Endodermal cell (in vitro differentiated cells): Measurements from ENCODE around the gene ID3. TPM values are rescaled to one million over a fixed set of nuclear protein-coding genes. Genes with fewer than 3 reads are reported as not detected.
A peak's percentile ranks its signal among the peaks of the same experiment; 100 is the strongest.

ENCODE experiments used
- DNase-seq: peaks from one replicate; pipeline ENCODE4 v3.0.0-alpha.2; 2017
- H3K27ac ChIP-seq: 2 replicates; pipeline ENCODE4 v1.5.1; 2013; ENCODE audit warnings: mild to moderate bottlenecking, low read depth, low read length, moderate library complexity
- H3K27me3 ChIP-seq: 2 replicates; pipeline ENCODE4 v1.6.1; 2013; ENCODE audit warnings: mild to moderate bottlenecking, low read length, moderate library complexity; ENCODE audit not compliant: insufficient read depth, control insufficient read depth, poor library complexity, severe bottlenecking
- H3K36me3 ChIP-seq: 2 replicates; pipeline ENCODE4 v1.7.0; 2013; ENCODE audit warnings: mild to moderate bottlenecking, low read length, moderate library complexity; ENCODE audit not compliant: control insufficient read depth, insufficient read depth
- H3K4me1 ChIP-seq: one replicate; pipeline ENCODE4 v1.7.0; 2013; ENCODE audit warnings: low read length; ENCODE audit not compliant: control insufficient read depth, insufficient read depth
- H3K4me3 ChIP-seq: 2 replicates; pipeline ENCODE4 v1.5.1; 2013; ENCODE audit warnings: mild to moderate bottlenecking, low read length, moderate library complexity
- H3K9ac ChIP-seq: 2 replicates; pipeline ENCODE4 v1.6.1; 2013; ENCODE audit warnings: mild to moderate bottlenecking, low read length, moderate library complexity; ENCODE audit not compliant: poor library complexity, severe bottlenecking; ENCODE audit errors: extremely low read depth
- H3K9me3 ChIP-seq: 2 replicates; pipeline ENCODE4 v1.6.1; 2013; ENCODE audit warnings: mild to moderate bottlenecking, low read length, moderate library complexity; ENCODE audit not compliant: control insufficient read depth
- H3K27ac Mint-ChIP-seq: 2 replicates; pipeline ENCODE4 v1.8.0; 2020; ENCODE audit warnings: mixed read lengths
- H3K27me3 Mint-ChIP-seq: 2 replicates; pipeline ENCODE4 v1.8.0; 2021; ENCODE audit warnings: mild to moderate bottlenecking, mixed read lengths; ENCODE audit not compliant: insufficient read depth
- H3K36me3 Mint-ChIP-seq: 2 replicates; pipeline ENCODE4 v1.8.0; 2020; ENCODE audit warnings: low read depth, mixed read lengths
- H3K4me1 Mint-ChIP-seq: 2 replicates; pipeline ENCODE4 v1.8.0; 2020; ENCODE audit warnings: mixed read lengths
- H3K4me3 Mint-ChIP-seq: 2 replicates; pipeline ENCODE4 v1.8.0; 2020; ENCODE audit warnings: mild to moderate bottlenecking, moderate library complexity, mixed read lengths
- H3K9me3 Mint-ChIP-seq: 2 replicates; pipeline ENCODE4 v1.8.0; 2020; ENCODE audit warnings: mild to moderate bottlenecking, mixed read lengths
- WGBS, 2 experiments: methylation state at CpG; one replicate each; pipeline versions ENCODE4 v1.1.5 to v1.1.7; 2013; ENCODE audit warnings: missing lambda C conversion rate in 2 of 2, mixed read lengths in 1 of 2; ENCODE audit not compliant: insufficient coverage in 1 of 2, insufficient read length in 1 of 2; 5-methylcytosine and 5-hydroxymethylcytosine counted together
- long read RNA-seq, 4 experiments: library from polyadenylated mRNA in 2 of 4; library from RNA in 1 of 4; library from capped mRNA in 1 of 4; stranded (forward) in 3 of 4; unstranded in 1 of 4; transcript quantifications; one replicate each; pipeline ENCODE4 v2.0.0, GENCODE V29; 2020 to 2021; ENCODE audit warnings: inconsistent platforms in 1 of 4
- polyA plus RNA-seq, 2 experiments: library from polyadenylated mRNA; stranded (reverse); fragments of 50-300 nt; gene quantifications; one replicate each; pipeline ENCODE4 v1.2.3, GENCODE V29; 2013
- total RNA-seq, 2 donors: library from RNA; stranded (reverse); fragmentation: NEBNext Ultra II Directional in 1 of 2; extraction: Animal tissue kit (Norgen Biotek cat#: 25700) in 1 of 2; gene quantifications; 2 replicates in 1 of 2; 3 replicates in 1 of 2; pipeline ENCODE4 v1.2.1, GENCODE V29; 2021
- TF ChIP-seq, protein P1 (sequence below): fragments of 200-600 bp; sonication (generic); conservative IDR thresholded peaks from 2 replicates; pipeline ENCODE4 v1.5.0; 2021; ENCODE audit warnings: antibody characterized with exemption, mild to moderate bottlenecking

Gene ID3, protein sequence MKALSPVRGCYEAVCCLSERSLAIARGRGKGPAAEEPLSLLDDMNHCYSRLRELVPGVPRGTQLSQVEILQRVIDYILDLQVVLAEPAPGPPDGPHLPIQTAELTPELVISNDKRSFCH
- total RNA-seq = 100 to 1,000 TPM; 281 to 338 TPM
- 319 TPM for polyA plus RNA-seq (2013, experiment 1 of 2)
- 289 TPM for polyA plus RNA-seq (2013, experiment 2 of 2)
- long read RNA-seq, experiment 1, transcript ID3-201 (3 exons, 1,251 nt) = major isoform, 245 of 268 reads
- long read RNA-seq, experiment 1, partial matches to known transcripts = 1 of 268 reads
- long read RNA-seq, experiment 1, other reads (novel, unspliced or antisense) = 20 of 268 reads
- long read RNA-seq, experiment 2, transcript ID3-201 (3 exons, 1,251 nt) = major isoform, 294 of 308 reads
- long read RNA-seq, experiment 2, partial matches to known transcripts = 5 of 308 reads
- long read RNA-seq, experiment 2, other reads (novel, unspliced or antisense) = 3 of 308 reads
- long read RNA-seq, experiment 3, transcript ID3-201 (3 exons, 1,251 nt) = major isoform, 441 of 503 reads
- long read RNA-seq, experiment 3, transcript ID3-203 (2 exons, 892 nt) = minor isoform, 23 of 503 reads
- long read RNA-seq, experiment 3, partial matches to known transcripts = 0 of 503 reads
- long read RNA-seq, experiment 3, other reads (novel, unspliced or antisense) = 35 of 503 reads
- long read RNA-seq, experiment 4, transcript ID3-201 (3 exons, 1,251 nt) = major isoform, 720 of 731 reads
- long read RNA-seq, experiment 4, partial matches to known transcripts = 0 of 731 reads
- long read RNA-seq, experiment 4, other reads (novel, unspliced or antisense) = 6 of 731 reads

DNA sequence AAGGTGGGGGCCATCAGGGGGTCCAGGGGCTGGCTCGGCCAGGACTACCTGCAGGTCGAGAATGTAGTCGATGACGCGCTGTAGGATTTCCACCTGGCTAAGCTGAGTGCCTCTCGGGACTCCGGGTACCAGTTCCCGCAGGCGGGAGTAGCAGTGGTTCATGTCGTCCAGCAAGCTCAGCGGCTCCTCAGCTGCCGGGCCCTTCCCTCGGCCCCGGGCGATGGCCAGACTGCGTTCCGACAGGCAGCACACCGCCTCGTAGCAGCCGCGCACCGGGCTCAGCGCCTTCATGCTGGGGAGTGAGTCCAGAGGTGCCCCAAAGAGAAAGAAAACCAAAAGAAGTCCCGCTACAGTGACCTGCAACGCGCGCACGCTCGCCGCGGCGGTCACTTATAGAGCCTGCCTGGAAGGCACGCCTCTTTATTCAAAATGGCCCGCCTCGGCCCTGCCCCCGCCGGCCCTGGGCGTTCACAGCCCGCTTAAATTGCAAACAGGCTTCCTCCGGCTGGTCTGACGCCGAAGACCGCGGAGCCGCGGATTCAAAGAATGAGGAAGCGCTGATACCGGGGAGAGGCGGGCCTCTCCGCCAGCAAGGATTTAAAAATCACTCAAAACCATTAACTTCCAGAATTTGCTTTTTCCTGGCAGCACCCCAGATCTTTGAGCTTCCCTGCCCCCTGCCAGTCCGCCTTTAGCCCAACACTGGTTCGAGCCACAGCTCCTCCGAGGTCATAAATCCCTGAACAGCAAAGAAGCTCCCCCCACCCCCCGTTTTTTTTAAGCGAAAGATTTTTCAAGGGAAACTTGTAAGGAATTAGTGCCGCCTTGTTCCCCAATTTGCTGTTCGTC lies at the start of gene ID3:
ID3 (minus strand) TSS at position 366 of the 849 bp plus-strand sequence; CDS start at position 291, 75 bp downstream.
- Mint-ChIP-seq H3K36me3 (peaks cover 21% of the 10 kb centered on the region), H3K9me3 (no peaks in the 10 kb centered on the region), H3K4me3 (peak within 1 kb of the TSS; percentile 94), H3K4me1 (peaks cover 71% of the 10 kb centered on the region), H3K27me3 (no peaks in the 10 kb centered on the region), H3K27ac (peak within 1 kb of the TSS; percentile 100)
- Histone ChIP-seq H3K4me3 (peak within 1 kb of the TSS; percentile 98), H3K27me3 (no peaks in the 10 kb centered on the region), H3K27ac (peak within 1 kb of the TSS; percentile 90), H3K9me3 (no peaks in the 10 kb centered on the region), H3K36me3 (no peaks in the 10 kb centered on the region), H3K4me1 (peaks cover 29% of the 10 kb centered on the region), H3K9ac (peak within 1 kb of the TSS; percentile 87)
- TF ChIP-seq, protein P1, sequence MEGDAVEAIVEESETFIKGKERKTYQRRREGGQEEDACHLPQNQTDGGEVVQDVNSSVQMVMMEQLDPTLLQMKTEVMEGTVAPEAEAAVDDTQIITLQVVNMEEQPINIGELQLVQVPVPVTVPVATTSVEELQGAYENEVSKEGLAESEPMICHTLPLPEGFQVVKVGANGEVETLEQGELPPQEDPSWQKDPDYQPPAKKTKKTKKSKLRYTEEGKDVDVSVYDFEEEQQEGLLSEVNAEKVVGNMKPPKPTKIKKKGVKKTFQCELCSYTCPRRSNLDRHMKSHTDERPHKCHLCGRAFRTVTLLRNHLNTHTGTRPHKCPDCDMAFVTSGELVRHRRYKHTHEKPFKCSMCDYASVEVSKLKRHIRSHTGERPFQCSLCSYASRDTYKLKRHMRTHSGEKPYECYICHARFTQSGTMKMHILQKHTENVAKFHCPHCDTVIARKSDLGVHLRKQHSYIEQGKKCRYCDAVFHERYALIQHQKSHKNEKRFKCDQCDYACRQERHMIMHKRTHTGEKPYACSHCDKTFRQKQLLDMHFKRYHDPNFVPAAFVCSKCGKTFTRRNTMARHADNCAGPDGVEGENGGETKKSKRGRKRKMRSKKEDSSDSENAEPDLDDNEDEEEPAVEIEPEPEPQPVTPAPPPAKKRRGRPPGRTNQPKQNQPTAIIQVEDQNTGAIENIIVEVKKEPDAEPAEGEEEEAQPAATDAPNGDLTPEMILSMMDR = no peak
- 0% methylated on average over 45 to 57 of the region's 57 CpGs for WGBS, 2 experiments
- DNase-seq = peak; percentile 98

DNA sequence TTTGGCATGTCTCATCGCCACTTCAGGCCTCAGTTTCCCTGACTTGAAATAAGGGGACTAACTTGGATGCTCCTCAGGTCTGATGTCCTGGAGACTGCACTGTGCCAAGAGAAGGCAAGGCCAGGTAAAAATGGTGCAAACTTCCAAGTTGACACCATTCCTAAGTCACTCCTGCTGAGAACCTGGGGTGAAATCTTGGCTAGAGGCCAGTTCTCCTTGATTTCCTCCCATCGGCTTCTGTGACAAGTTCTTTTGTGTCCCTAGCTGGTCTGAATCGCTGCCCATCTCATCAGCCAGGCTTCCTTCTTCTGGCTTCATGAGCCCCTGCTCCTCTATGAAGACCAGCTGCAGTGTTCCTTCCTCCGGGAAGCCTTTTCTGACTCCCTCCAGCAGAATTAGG lies 48.6 kb upstream of the ID3 start:
- no peaks in the 10 kb centered on the region for H3K36me3 Mint-ChIP-seq
- H3K9me3 Mint-ChIP-seq = no peaks in the 10 kb centered on the region
- Histone ChIP-seq H3K4me1 (peaks cover 2% of the 10 kb centered on the region), H3K9me3 (no peaks in the 10 kb centered on the region), H3K9ac (no peak overlapping the region), H3K27ac (no peak overlapping the region), H3K36me3 (no peaks in the 10 kb centered on the region), H3K4me3 (no peak overlapping the region), H3K27me3 (no peaks in the 10 kb centered on the region)
- TF ChIP-seq, protein P1 = no peak
- peaks cover 11% of the 10 kb centered on the region for H3K4me1 Mint-ChIP-seq
- peaks cover 1% of the 10 kb centered on the region for H3K27me3 Mint-ChIP-seq
- H3K27ac Mint-ChIP-seq = no peak overlapping the region
- no peak overlapping the region for H3K4me3 Mint-ChIP-seq
- 93 to 95% methylated on average over 4 of the region's 4 CpGs for WGBS, 2 experiments
- DNase-seq = no peak
